ENCODE results near the gene DNM1.

The DNM1 gene

GRCh38 chr9:128243215-128244018 lies 40.2 kb downstream of the DNM1 start:
- TF ChIP-seq CTCF (IDR thresholded peaks at IDR 0.05), result no peak

- no peak for TF ChIP-seq CTCF (IDR thresholded peaks at IDR 0.05)
Measured at GRCh38 chr9:128244091-128244836, 41.1 kb downstream of the DNM1 start.

- no peak for TF ChIP-seq CTCF (IDR thresholded peaks at IDR 0.05)
Measured at GRCh38 chr9:128244837-128245231, 41.7 kb downstream of the DNM1 start.

GRCh38 chr9:128245421-128246151 lies 42.4 kb downstream of the DNM1 start:
- TF ChIP-seq CTCF (IDR thresholded peaks at IDR 0.05), result no peak

- no peak for TF ChIP-seq CTCF (IDR thresholded peaks at IDR 0.05)
Measured at GRCh38 chr9:128246471-128246870, 43.3 kb downstream of the DNM1 start.

GRCh38 chr9:128247226-128247803 lies 44.1 kb downstream of the DNM1 start:
- no peak for TF ChIP-seq CTCF (IDR thresholded peaks at IDR 0.05)

- no peak for TF ChIP-seq CTCF (IDR thresholded peaks at IDR 0.05)
Measured at GRCh38 chr9:128249558-128249907, 46.4 kb downstream of the DNM1 start.
